HG03066 (cell line): Measurements from ENCODE around the gene CRHBP.
"Not testable (repeated sequence)": the region's sequence is repeated elsewhere in the genome, so short reads cannot be mapped to it uniquely, and the experiment has no call there.

Experiments
- ATAC-seq: cut with Tn5 transposase; IDR thresholded peaks from one replicate; pipeline ENCODE4 v1.9.1; 2021; ENCODE audit warnings: low read depth; ENCODE audit not compliant: unreplicated experiment

Gene CRHBP

GRCh38 chr5:76958991-76959767 lies 6.3 kb downstream of the CRHBP start:
- ATAC-seq, result no peak

- ATAC-seq, result no peak
Observed at GRCh38 chr5:76960004-76960625, 7.3 kb downstream of the CRHBP start.

- no peak for ATAC-seq
Observed at GRCh38 chr5:76964060-76964459, 11.2 kb downstream of the CRHBP start.

GRCh38 chr5:76971511-76971910 lies 18.7 kb downstream of the CRHBP start:
- no peak for ATAC-seq

GRCh38 chr5:76972689-76973088 lies 19.8 kb downstream of the CRHBP start:
- ATAC-seq, result no peak

- no peak for ATAC-seq
Observed at GRCh38 chr5:76974785-76975184, 21.9 kb downstream of the CRHBP start.

- ATAC-seq, result no peak
Observed at GRCh38 chr5:76978869-76979268, 26.0 kb downstream of the CRHBP start.

GRCh38 chr5:76980518-76981144 lies 27.8 kb downstream of the CRHBP start:
- no peak for ATAC-seq

- no peak for ATAC-seq
Observed at GRCh38 chr5:76982450-76982849, 29.6 kb downstream of the CRHBP start.

GRCh38 chr5:76983468-76983867 lies 30.6 kb downstream of the CRHBP start:
- ATAC-seq, result no peak

- ATAC-seq, result no peak
Observed at GRCh38 chr5:76986825-76987526, 34.1 kb downstream of the CRHBP start.

- no peak for ATAC-seq
Observed at GRCh38 chr5:76990899-76991459, 38.1 kb downstream of the CRHBP start.

GRCh38 chr5:76993436-76993835 lies 40.6 kb downstream of the CRHBP start:
- not testable (repeated sequence) for ATAC-seq

GRCh38 chr5:76994337-76994736 lies 41.5 kb downstream of the CRHBP start:
- ATAC-seq, result no peak

GRCh38 chr5:76998251-76998650 lies 45.4 kb downstream of the CRHBP start:
- not testable (repeated sequence) for ATAC-seq

- no peak for ATAC-seq
Observed at GRCh38 chr5:76999451-76999850, 46.6 kb downstream of the CRHBP start.

GRCh38 chr5:77003246-77003645 lies 50.4 kb downstream of the CRHBP start:
- no peak for ATAC-seq

- ATAC-seq, result no peak
Observed at GRCh38 chr5:77006124-77006523, 53.3 kb downstream of the CRHBP start.

GRCh38 chr5:77008413-77008812 lies 55.6 kb downstream of the CRHBP start:
- ATAC-seq, result no peak

- ATAC-seq, result no peak
Observed at GRCh38 chr5:77010243-77010642, 57.4 kb downstream of the CRHBP start.

GRCh38 chr5:77011498-77011897 lies 58.7 kb downstream of the CRHBP start:
- no peak for ATAC-seq
